ENCODE results near the gene SLIT3.

Gene SLIT3

DNA sequence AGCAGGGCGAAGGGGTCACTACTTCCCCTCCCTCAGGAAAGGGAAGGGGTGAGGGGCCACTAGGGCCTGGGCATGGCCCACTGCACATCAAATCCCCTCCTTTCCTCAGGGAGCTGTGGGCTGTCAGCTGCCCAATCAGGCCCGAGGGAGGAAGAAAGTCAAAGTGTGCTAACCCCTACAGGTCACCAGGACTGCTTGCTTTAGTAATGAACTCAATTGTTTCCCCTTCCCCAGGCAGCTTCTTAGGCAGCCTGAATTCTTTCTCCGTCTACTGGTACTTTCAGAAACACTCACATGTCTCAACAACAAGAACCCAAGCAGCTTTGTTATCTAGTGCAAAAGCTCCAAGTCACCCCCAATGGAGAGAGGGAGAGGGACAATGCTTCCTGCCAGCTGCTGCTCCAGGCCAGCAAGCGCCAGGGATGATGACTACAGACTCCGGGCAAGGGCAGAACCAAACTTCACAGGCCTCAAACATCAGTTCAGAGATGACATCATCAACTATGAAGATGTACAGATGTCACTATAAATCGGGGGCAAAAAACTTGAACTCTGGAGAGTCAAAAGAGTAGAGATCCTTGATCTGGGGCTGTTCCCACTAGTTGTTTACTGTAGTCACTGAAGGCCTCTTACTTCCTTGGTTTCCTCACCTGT, 100.7 kb downstream of the SLIT3 start:
- Histone ChIP-seq H3K79me2 (ENCODE audit: control insufficient read depth, low read length) (no peaks in the 10 kb centered on the region), H3K27ac (ENCODE audit: low read depth, low read length) (no peak overlapping the region), H3K4me1 (ENCODE audit: control insufficient read depth, low read length) (peaks cover 8% of the 10 kb centered on the region), H3K9me3 (ENCODE audit: control insufficient read depth, insufficient read depth, low read length) (0 out of 2 replicates have a peak, but pooled peaks cover 3% of the 10 kb centered on the region), H3K4me2 (ENCODE audit: low read length) (no peak overlapping the region), H3K4me3 (ENCODE audit: low read length) (no peak overlapping the region), H3F3A (ENCODE audit: control insufficient read depth, insufficient read depth) (no peaks in the 10 kb centered on the region), H3K9me2 (replicated peaks; ENCODE audit: control insufficient read depth, low read length) (no peaks in the 10 kb centered on the region), H4K20me1 (ENCODE audit: control insufficient read depth, insufficient read depth, low read depth, low read length) (no peaks in the 10 kb centered on the region), H3K36me3 (ENCODE audit: control insufficient read depth, low read length) (no peaks in the 10 kb centered on the region), H3K27me3 (ENCODE audit: control insufficient read depth, low read length) (no peaks in the 10 kb centered on the region)
- no peak for TF ChIP-seq CTCF (IDR thresholded peaks at IDR 0.05; ENCODE audit: low read depth, low read length, poor library complexity, severe bottlenecking)
- no peak for TF ChIP-seq EZH2phosphoT487 (IDR thresholded peaks at IDR 0.05; ENCODE audit: borderline replicate concordance, low read length)

DNA sequence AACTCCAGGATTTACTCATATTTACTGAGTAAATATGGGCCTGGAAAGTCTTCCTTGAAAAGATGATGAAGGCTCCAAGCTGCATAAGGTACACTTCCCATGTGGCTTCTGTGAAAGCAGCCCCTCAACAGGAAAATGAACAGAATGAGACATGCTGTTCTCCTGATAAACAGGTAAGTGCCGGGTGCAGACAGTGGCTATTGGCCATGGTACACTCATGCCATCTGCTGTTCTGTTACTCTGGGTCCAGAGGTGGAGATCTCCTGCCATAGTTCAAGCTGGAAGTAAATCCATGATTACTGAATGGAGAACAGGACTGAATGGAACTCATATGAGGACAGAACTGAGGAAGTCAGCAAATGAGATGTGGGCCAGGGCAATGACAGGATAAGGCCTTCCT, 103.6 kb downstream of the SLIT3 start:
- no peaks in the 10 kb centered on the region for H4K20me1 ChIP-seq (ENCODE audit: control insufficient read depth, insufficient read depth, low read depth, low read length)
- no peak overlapping the region for H3K27ac ChIP-seq (ENCODE audit: low read depth, low read length)
- H3K4me2 ChIP-seq (ENCODE audit: low read length), result no peak overlapping the region
- no peaks in the 10 kb centered on the region for H3K79me2 ChIP-seq (ENCODE audit: control insufficient read depth, low read length)
- H3K36me3 ChIP-seq (ENCODE audit: control insufficient read depth, low read length), result no peaks in the 10 kb centered on the region
- H3K4me3 ChIP-seq (ENCODE audit: low read length), result no peak overlapping the region
- 0 out of 2 replicates have a peak, but pooled peaks cover 3% of the 10 kb centered on the region for H3K9me3 ChIP-seq (ENCODE audit: control insufficient read depth, insufficient read depth, low read length)
- no peaks in the 10 kb centered on the region for H3K9me2 ChIP-seq (replicated peaks; ENCODE audit: control insufficient read depth, low read length)
- TF ChIP-seq EZH2phosphoT487 (IDR thresholded peaks at IDR 0.05; ENCODE audit: borderline replicate concordance, low read length) (no peak), CTCF (IDR thresholded peaks at IDR 0.05; ENCODE audit: low read depth, low read length, poor library complexity, severe bottlenecking) (no peak)
- no peaks in the 10 kb centered on the region for H3K27me3 ChIP-seq (ENCODE audit: control insufficient read depth, low read length)
- H3F3A ChIP-seq (ENCODE audit: control insufficient read depth, insufficient read depth), result no peaks in the 10 kb centered on the region
- H3K4me1 ChIP-seq (ENCODE audit: control insufficient read depth, low read length), result peaks cover 8% of the 10 kb centered on the region

GRCh38 chr5:169196059-169196458, 104.9 kb downstream of the SLIT3 start:
- Histone ChIP-seq H4K20me1 (ENCODE audit: control insufficient read depth, insufficient read depth, low read depth, low read length) (no peaks in the 10 kb centered on the region), H3K79me2 (ENCODE audit: control insufficient read depth, low read length) (no peaks in the 10 kb centered on the region), H3F3A (ENCODE audit: control insufficient read depth, insufficient read depth) (no peaks in the 10 kb centered on the region), H3K4me2 (ENCODE audit: low read length) (no peak overlapping the region), H3K4me3 (ENCODE audit: low read length) (no peak overlapping the region), H3K4me1 (ENCODE audit: control insufficient read depth, low read length) (peaks cover 8% of the 10 kb centered on the region), H3K9me3 (ENCODE audit: control insufficient read depth, insufficient read depth, low read length) (no peaks in the 10 kb centered on the region), H3K27me3 (ENCODE audit: control insufficient read depth, low read length) (no peaks in the 10 kb centered on the region), H3K9me2 (replicated peaks; ENCODE audit: control insufficient read depth, low read length) (no peaks in the 10 kb centered on the region), H3K36me3 (ENCODE audit: control insufficient read depth, low read length) (no peaks in the 10 kb centered on the region), H3K27ac (ENCODE audit: low read depth, low read length) (no peak overlapping the region)
- TF ChIP-seq CTCF (IDR thresholded peaks at IDR 0.05; ENCODE audit: low read depth, low read length, poor library complexity, severe bottlenecking) (no peak), EZH2phosphoT487 (IDR thresholded peaks at IDR 0.05; ENCODE audit: borderline replicate concordance, low read length) (no peak)

Measured in DOHH2 (cell line).